ENCODE data around the gene ETFB. TPM values are rescaled to one million over a fixed set of nuclear protein-coding genes. Genes with fewer than 3 reads are reported as not detected.
A peak's percentile ranks its signal among the peaks of the same experiment; 100 is the strongest.

Gene ETFB
- total RNA-seq, 2 donors from 2014 or later, result 32.7 to 56.5 TPM

DNA sequence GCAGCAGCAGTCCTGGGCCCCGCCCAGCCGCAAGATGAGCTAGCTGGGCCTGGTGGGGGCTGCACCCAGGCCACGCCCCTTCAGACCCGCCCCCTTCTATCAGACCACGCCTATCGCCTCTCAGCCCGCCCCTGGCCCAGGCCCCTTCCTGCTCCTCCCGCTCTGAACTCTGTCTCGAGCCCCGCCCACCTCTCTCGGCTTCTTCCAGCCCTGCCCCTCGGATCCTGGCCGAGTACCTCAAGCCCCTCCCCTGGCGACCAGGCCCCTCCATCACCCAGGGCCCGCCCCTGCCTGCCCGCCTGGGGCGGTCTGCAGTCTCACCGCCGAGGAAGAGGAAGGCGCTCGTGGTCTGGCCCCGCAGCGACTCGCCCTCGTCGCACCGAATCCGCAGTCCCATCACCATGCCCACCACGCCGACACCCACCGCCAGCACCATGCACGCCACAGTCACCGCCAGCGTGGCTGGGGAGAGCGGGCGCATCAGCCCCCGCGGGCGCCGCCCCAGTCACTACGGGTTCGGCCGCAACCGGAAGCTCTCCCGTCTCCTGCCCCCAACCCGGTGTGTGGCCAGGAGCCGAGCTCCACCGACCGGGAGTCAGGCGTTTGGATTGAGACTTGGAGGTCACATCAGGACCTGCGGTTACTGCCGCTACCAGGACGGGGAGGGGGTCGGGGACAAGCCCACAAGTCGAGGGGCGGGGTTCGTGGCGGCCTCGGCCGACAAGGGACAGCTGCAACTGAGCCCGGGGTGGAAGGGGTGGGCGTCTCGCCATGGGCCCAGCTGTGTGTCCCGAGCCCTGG, 1.6 kb upstream of the ETFB start:
- H3K4me3 ChIP-seq, result peak overlapping the region; percentile 81
- DNase-seq (ENCODE audit: low spot score) (peak; percentile 99), ATAC-seq (ENCODE audit: insufficient number of reproducible peaks, low FRiP score, low read depth) (peak; percentile 89)
- H3K27me3 ChIP-seq (replicated peaks; ENCODE audit: insufficient read depth), result no peaks in the 10 kb centered on the region
- TF ChIP-seq, protein P1, sequence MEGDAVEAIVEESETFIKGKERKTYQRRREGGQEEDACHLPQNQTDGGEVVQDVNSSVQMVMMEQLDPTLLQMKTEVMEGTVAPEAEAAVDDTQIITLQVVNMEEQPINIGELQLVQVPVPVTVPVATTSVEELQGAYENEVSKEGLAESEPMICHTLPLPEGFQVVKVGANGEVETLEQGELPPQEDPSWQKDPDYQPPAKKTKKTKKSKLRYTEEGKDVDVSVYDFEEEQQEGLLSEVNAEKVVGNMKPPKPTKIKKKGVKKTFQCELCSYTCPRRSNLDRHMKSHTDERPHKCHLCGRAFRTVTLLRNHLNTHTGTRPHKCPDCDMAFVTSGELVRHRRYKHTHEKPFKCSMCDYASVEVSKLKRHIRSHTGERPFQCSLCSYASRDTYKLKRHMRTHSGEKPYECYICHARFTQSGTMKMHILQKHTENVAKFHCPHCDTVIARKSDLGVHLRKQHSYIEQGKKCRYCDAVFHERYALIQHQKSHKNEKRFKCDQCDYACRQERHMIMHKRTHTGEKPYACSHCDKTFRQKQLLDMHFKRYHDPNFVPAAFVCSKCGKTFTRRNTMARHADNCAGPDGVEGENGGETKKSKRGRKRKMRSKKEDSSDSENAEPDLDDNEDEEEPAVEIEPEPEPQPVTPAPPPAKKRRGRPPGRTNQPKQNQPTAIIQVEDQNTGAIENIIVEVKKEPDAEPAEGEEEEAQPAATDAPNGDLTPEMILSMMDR (IDR thresholded peaks at IDR 0.05), result peak; percentile 5
- no peaks in the 10 kb centered on the region for H3K36me3 ChIP-seq
- peak overlapping the region; percentile 84 to 95 for H3K27ac ChIP-seq
- H3K4me1 ChIP-seq (ENCODE audit: control insufficient read depth in 1 of 2, low read depth in 2 of 2), result peaks cover 7 to 22% of the 10 kb centered on the region in 2 donors
- no peaks in the 10 kb centered on the region for H3K9me3 ChIP-seq

- Histone ChIP-seq H3K9me3 (no peaks in the 10 kb centered on the region), H3K4me1 (ENCODE audit: control insufficient read depth in 1 of 2, low read depth in 2 of 2) (peaks cover 7 to 22% of the 10 kb centered on the region in 2 donors), H3K4me3 (peak overlapping the region; percentile 81), H3K36me3 (no peaks in the 10 kb centered on the region), H3K27ac (peak overlapping the region; percentile 84 to 95), H3K27me3 (replicated peaks; ENCODE audit: insufficient read depth) (no peaks in the 10 kb centered on the region)
- ATAC-seq (ENCODE audit: insufficient number of reproducible peaks, low FRiP score, low read depth), result no peak
- TF ChIP-seq, protein P1 (IDR thresholded peaks at IDR 0.05), result no peak
- DNase-seq (ENCODE audit: low spot score), result no peak
These were observed 1.0 kb upstream of the ETFB start for GRCh38 chr19:51367255-51367564.

DNA sequence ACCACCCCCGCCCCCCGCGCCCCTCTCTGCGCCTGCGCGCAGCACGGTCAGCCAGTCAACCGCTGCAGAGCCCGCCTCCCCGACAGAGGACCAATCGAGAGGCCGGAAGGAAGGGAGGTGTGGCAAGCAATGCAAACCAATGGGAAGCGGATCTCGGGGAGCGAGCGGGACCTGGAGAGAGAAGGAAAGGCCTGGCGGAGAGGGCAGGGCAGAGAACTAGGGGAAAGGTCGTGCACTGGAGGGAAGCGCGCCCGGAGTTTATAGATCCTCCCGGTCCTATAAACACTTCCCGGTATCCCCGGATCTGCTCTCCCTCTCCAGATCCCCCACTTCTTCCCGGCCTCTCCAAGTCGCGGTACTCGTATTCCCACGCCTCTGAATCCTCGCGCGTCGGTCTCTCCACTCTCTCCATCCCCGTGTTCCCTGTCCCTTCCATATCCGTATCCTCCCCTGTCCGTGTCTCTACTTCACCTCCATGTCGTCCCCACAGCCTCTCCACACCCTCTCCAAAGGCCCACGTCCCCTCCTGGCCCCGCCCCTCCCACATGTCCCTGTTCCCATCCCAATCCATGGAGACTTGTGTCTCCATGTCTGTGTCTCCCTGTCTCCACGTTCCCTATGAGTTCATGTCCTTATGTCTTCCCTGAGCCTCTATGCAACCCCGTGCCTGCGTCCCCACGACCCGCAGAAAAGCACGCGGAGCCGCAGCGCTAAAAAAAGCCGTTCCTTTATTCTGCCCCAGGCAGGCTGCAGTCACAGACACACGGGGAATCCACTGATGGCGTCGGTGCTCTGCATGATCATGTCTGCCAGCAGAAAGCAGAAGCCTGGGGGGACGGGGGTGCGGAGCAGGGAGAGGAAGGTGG, 434 bp upstream of the ETFB start:
- Histone ChIP-seq H3K36me3 (no peaks in the 10 kb centered on the region), H3K4me3 (peak overlapping the region; percentile 81), H3K27me3 (replicated peaks; ENCODE audit: insufficient read depth) (no peaks in the 10 kb centered on the region), H3K9me3 (no peaks in the 10 kb centered on the region), H3K27ac (peak overlapping the region; percentile 84 to 95), H3K4me1 (ENCODE audit: control insufficient read depth in 1 of 2, low read depth in 2 of 2) (peaks cover 7 to 22% of the 10 kb centered on the region in 2 donors)
- ATAC-seq (ENCODE audit: insufficient number of reproducible peaks, low FRiP score, low read depth) (peak; percentile 40), DNase-seq (ENCODE audit: low spot score) (peak; percentile 99)
- TF ChIP-seq, protein P1 (IDR thresholded peaks at IDR 0.05), result no peak

- ATAC-seq (ENCODE audit: insufficient number of reproducible peaks, low FRiP score, low read depth), result no peak
These were observed 800 bp downstream of the ETFB start for GRCh38 chr19:51365211-51365964.

More at GRCh38 chr19:51365211-51365964, 800 bp downstream of the ETFB start:
- Histone ChIP-seq H3K4me1 (ENCODE audit: control insufficient read depth in 1 of 2, low read depth in 2 of 2) (peaks cover 7 to 22% of the 10 kb centered on the region in 2 donors), H3K27ac (peak overlapping the region; percentile 78 to 84), H3K36me3 (no peaks in the 10 kb centered on the region), H3K9me3 (no peaks in the 10 kb centered on the region), H3K4me3 (peak overlapping the region; percentile 81), H3K27me3 (replicated peaks; ENCODE audit: insufficient read depth) (no peaks in the 10 kb centered on the region)
- DNase-seq (ENCODE audit: low spot score), result no peak
- TF ChIP-seq, protein P1 (IDR thresholded peaks at IDR 0.05), result no peak
